ENCODE results near the gene ADD2. TPM values are rescaled to one million over a fixed set of nuclear protein-coding genes. Genes with fewer than 3 reads are reported as not detected.

The ADD2 gene
- total and polyA plus RNA-seq, 4 donors: 0.08 to 156 (median 0.16) TPM; not detected in 1

DNA sequence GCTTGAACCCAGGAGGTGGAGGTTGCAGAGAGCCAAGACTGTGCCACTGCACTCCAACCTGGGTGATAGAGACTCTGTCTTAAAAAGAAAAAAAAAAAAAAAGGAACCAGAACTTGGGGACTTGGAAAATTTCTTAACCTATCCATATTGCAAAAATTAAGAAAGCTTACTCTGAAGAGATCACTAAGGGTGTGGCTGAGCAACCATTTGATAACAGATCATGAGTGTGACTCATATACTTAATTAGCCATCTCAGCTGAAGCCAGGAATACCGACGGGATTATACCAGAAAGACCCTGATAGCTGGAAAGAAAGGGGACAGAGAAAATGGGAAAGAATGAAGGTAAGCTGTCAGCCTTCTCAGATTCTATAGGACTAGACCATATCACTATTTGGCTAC is 7.1 kb upstream of the ADD2 start (continued):
- TF ChIP-seq, protein P1, sequence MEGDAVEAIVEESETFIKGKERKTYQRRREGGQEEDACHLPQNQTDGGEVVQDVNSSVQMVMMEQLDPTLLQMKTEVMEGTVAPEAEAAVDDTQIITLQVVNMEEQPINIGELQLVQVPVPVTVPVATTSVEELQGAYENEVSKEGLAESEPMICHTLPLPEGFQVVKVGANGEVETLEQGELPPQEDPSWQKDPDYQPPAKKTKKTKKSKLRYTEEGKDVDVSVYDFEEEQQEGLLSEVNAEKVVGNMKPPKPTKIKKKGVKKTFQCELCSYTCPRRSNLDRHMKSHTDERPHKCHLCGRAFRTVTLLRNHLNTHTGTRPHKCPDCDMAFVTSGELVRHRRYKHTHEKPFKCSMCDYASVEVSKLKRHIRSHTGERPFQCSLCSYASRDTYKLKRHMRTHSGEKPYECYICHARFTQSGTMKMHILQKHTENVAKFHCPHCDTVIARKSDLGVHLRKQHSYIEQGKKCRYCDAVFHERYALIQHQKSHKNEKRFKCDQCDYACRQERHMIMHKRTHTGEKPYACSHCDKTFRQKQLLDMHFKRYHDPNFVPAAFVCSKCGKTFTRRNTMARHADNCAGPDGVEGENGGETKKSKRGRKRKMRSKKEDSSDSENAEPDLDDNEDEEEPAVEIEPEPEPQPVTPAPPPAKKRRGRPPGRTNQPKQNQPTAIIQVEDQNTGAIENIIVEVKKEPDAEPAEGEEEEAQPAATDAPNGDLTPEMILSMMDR (IDR thresholded peaks at IDR 0.05; ENCODE audit: low read depth, low read length, missing input control): no peak

DNA sequence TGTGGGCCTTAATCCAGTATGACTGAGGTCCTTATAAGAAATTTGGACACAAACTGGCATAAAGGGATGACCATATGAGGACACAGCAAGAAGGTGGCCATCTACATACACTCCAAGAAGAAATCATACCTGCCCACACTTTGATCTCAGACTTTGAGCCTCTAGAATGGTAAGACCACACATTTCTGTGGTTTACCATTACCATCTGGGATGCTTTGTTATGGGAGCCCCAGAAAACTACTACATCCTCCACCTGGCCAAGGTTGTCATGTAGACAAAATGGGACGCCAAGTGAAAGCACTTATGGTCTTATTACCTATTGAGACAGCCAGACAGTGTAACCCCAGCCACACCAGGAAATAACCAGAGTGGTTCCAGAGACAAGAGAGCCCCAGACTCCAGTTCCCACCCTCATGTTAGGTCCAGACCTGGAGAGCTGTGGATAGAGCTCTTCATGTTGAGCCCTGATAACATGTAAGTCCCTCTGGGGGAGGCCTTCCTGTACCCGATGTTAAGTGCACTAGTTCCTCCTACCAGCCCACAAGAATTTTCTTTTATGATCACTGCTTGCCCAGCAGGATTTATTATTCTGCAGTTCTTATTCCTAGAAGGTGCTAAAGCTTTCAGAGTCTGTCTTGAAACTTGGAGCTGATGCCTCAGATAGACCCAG is 4.6 kb upstream of the ADD2 start:
- Histone ChIP-seq H3K36me3 (ENCODE audit: control insufficient read depth in 4 of 4, insufficient read depth in 3 of 4, low read depth in 1 of 4, low read length in 3 of 4) (no peaks in the 10 kb centered on the region), H3K27ac (ENCODE audit: low read depth in 1 of 2, low read length in 2 of 2) (no peak overlapping the region), H3K4me1 (ENCODE audit: control insufficient read depth in 4 of 4, insufficient read depth in 4 of 4, low read length in 3 of 4) (peaks cover 3 to 4% (median 3%) of the 10 kb centered on the region in 4 donors), H3K9ac (ENCODE audit: low read depth in 1 of 2, low read length in 2 of 2) (no peak overlapping the region), H3K4me3 (ENCODE audit: low read depth in 1 of 3, low read length in 3 of 3) (no peak overlapping the region), H3K9me3 (ENCODE audit: control insufficient read depth in 4 of 4, low read length in 3 of 4) (peaks cover 0 to 4% (median 0%) of the 10 kb centered on the region in 4 donors), H3K27me3 (ENCODE audit: control insufficient read depth in 4 of 4, insufficient read depth in 4 of 4, low read length in 3 of 4) (peaks cover 0 to 7% (median 3%) of the 10 kb centered on the region in 4 donors)
- DNase-seq (ENCODE audit: low spot score): no peak
- WGBS: 74% methylated on average over 2 of the region's 2 CpGs
- TF ChIP-seq SP1 (IDR thresholded peaks at IDR 0.05): no peak
- no peak for TF ChIP-seq JUND (IDR thresholded peaks at IDR 0.05)

DNA sequence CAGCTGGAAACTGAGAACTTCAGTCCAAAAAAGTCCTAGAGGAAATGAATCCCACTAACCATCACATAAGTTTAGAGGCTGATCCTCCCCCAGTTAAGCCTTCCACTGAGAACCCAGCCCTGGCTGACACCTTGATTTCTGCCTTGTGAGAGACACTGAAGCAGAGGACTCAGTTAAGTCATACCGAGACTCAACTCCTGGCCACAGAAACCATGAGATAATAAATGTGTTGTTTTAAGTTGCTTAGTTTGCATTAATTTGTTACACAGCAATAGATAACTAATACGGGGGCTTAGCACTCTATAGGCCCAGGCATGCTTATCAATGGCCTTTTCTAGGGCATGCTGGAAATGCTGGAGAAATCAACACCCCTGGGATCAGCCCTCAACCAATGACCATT is 3.4 kb upstream of the ADD2 start:
- Histone ChIP-seq H3K27me3 (ENCODE audit: control insufficient read depth in 4 of 4, insufficient read depth in 4 of 4, low read length in 3 of 4) (peaks cover 0 to 8% (median 6%) of the 10 kb centered on the region in 4 donors), H3K4me3 (ENCODE audit: low read depth in 1 of 3, low read length in 3 of 3) (no peak overlapping the region), H3K27ac (ENCODE audit: low read depth in 1 of 2, low read length in 2 of 2) (no peak overlapping the region), H3K36me3 (ENCODE audit: control insufficient read depth in 4 of 4, insufficient read depth in 3 of 4, low read depth in 1 of 4, low read length in 3 of 4) (no peaks in the 10 kb centered on the region), H3K9ac (ENCODE audit: low read depth in 1 of 2, low read length in 2 of 2) (no peak overlapping the region), H3K9me3 (ENCODE audit: control insufficient read depth in 4 of 4, low read length in 3 of 4) (peaks cover 0 to 4% (median 0%) of the 10 kb centered on the region in 4 donors), H3K4me1 (ENCODE audit: control insufficient read depth in 4 of 4, insufficient read depth in 4 of 4, low read length in 3 of 4) (peaks cover 3 to 13% (median 10%) of the 10 kb centered on the region in 4 donors)
- TF ChIP-seq HNF4A (conservative IDR thresholded peaks at IDR 0.05) (no peak), TAF1 (conservative IDR thresholded peaks at IDR 0.05) (no peak), EGR1 (IDR thresholded peaks at IDR 0.05; ENCODE audit: low read depth in 2 of 2) (no peak)
- 83% methylated on average over 2 of the region's 2 CpGs for WGBS
- DNase-seq (ENCODE audit: low spot score): no peak

DNA sequence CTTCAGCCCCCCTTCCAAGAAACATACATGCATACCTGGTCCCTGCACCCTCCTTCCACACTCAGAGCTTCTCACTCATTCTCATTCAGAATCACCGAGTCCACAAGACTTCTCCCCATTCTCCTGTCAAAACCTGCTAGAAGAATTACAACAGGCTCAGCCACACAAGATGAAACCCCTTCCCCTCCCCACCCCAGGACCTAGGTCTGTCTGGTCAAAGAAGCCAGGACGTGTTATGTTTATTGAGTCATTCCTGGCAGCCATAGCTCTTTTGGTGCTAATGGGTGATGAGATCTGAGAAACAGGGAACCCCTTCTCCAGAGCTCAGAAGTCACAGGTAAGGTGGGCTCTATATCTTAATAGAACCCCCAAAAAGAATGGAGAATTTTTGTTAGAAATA is 1.4 kb upstream of the ADD2 start:
- Histone ChIP-seq H3K4me1 (ENCODE audit: control insufficient read depth in 4 of 4, insufficient read depth in 4 of 4, low read length in 3 of 4) (peaks cover 3 to 13% (median 10%) of the 10 kb centered on the region in 4 donors), H3K36me3 (ENCODE audit: control insufficient read depth in 4 of 4, insufficient read depth in 3 of 4, low read depth in 1 of 4, low read length in 3 of 4) (no peaks in the 10 kb centered on the region), H3K4me3 (ENCODE audit: low read depth in 1 of 3, low read length in 3 of 3) (no peak overlapping the region), H3K9me3 (ENCODE audit: control insufficient read depth in 4 of 4, low read length in 3 of 4) (no peaks in the 10 kb centered on the region), H3K27me3 (ENCODE audit: control insufficient read depth in 4 of 4, insufficient read depth in 4 of 4, low read length in 3 of 4) (peaks cover 0 to 7% (median 5%) of the 10 kb centered on the region in 4 donors), H3K27ac (ENCODE audit: low read depth in 1 of 2, low read length in 2 of 2) (no peak overlapping the region), H3K9ac (ENCODE audit: low read depth in 1 of 2, low read length in 2 of 2) (no peak overlapping the region)
- TF ChIP-seq RAD21 (IDR thresholded peaks at IDR 0.05) (no peak), HNF4G (IDR thresholded peaks at IDR 0.05) (no peak), EGR1 (IDR thresholded peaks at IDR 0.05; ENCODE audit: low read depth in 2 of 2) (no peak), YY1 (IDR thresholded peaks at IDR 0.05) (no peak), JUND (IDR thresholded peaks at IDR 0.05) (no peak), TAF1 (conservative IDR thresholded peaks at IDR 0.05) (no peak), FOXA1 (IDR thresholded peaks at IDR 0.05) (no peak), GABPA (IDR thresholded peaks at IDR 0.05 in 1 of 2, conservative IDR thresholded peaks at IDR 0.05 in 1 of 2) (no peak), NR2F2 (IDR thresholded peaks at IDR 0.05) (no peak)
- TF ChIP-seq, protein P2, sequence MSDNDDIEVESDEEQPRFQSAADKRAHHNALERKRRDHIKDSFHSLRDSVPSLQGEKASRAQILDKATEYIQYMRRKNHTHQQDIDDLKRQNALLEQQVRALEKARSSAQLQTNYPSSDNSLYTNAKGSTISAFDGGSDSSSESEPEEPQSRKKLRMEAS (IDR thresholded peaks at IDR 0.05): no peak
- TF ChIP-seq, protein P3, sequence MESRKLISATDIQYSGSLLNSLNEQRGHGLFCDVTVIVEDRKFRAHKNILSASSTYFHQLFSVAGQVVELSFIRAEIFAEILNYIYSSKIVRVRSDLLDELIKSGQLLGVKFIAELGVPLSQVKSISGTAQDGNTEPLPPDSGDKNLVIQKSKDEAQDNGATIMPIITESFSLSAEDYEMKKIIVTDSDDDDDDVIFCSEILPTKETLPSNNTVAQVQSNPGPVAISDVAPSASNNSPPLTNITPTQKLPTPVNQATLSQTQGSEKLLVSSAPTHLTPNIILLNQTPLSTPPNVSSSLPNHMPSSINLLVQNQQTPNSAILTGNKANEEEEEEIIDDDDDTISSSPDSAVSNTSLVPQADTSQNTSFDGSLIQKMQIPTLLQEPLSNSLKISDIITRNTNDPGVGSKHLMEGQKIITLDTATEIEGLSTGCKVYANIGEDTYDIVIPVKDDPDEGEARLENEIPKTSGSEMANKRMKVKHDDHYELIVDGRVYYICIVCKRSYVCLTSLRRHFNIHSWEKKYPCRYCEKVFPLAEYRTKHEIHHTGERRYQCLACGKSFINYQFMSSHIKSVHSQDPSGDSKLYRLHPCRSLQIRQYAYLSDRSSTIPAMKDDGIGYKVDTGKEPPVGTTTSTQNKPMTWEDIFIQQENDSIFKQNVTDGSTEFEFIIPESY (IDR thresholded peaks at IDR 0.05): no peak
- TF ChIP-seq, protein P4, sequence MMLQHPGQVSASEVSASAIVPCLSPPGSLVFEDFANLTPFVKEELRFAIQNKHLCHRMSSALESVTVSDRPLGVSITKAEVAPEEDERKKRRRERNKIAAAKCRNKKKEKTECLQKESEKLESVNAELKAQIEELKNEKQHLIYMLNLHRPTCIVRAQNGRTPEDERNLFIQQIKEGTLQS (IDR thresholded peaks at IDR 0.05): no peak
- TF ChIP-seq, protein P5, sequence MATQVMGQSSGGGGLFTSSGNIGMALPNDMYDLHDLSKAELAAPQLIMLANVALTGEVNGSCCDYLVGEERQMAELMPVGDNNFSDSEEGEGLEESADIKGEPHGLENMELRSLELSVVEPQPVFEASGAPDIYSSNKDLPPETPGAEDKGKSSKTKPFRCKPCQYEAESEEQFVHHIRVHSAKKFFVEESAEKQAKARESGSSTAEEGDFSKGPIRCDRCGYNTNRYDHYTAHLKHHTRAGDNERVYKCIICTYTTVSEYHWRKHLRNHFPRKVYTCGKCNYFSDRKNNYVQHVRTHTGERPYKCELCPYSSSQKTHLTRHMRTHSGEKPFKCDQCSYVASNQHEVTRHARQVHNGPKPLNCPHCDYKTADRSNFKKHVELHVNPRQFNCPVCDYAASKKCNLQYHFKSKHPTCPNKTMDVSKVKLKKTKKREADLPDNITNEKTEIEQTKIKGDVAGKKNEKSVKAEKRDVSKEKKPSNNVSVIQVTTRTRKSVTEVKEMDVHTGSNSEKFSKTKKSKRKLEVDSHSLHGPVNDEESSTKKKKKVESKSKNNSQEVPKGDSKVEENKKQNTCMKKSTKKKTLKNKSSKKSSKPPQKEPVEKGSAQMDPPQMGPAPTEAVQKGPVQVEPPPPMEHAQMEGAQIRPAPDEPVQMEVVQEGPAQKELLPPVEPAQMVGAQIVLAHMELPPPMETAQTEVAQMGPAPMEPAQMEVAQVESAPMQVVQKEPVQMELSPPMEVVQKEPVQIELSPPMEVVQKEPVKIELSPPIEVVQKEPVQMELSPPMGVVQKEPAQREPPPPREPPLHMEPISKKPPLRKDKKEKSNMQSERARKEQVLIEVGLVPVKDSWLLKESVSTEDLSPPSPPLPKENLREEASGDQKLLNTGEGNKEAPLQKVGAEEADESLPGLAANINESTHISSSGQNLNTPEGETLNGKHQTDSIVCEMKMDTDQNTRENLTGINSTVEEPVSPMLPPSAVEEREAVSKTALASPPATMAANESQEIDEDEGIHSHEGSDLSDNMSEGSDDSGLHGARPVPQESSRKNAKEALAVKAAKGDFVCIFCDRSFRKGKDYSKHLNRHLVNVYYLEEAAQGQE (IDR thresholded peaks at IDR 0.05): no peak
- 63% methylated on average over 2 of the region's 2 CpGs for WGBS
- no peak for DNase-seq (ENCODE audit: low spot score)

Measured in liver (tissue), 9 donors.